HG03575 (cell line): ENCODE results near the gene ARHGEF39.
"Not testable (repeated sequence)": the region's sequence is repeated elsewhere in the genome, so short reads cannot be mapped to it uniquely, and the experiment has no call there.

Experiments used
- ATAC-seq: cut with Tn5 transposase; IDR thresholded peaks from one replicate; pipeline ENCODE4 v1.9.1; 2021; ENCODE audit not compliant: unreplicated experiment, insufficient number of reproducible peaks, low FRiP score; ENCODE audit errors: extremely low read depth

The ARHGEF39 gene

GRCh38 chr9:35637427-35637955 is 27.5 kb downstream of the ARHGEF39 start:
- not testable (repeated sequence) for ATAC-seq

- ATAC-seq, result not testable (repeated sequence)
These were observed 28.1 kb downstream of the ARHGEF39 start for GRCh38 chr9:35636877-35637246.

GRCh38 chr9:35636135-35636876 is 28.7 kb downstream of the ARHGEF39 start:
- ATAC-seq, result no peak

GRCh38 chr9:35635730-35636129 is 29.3 kb downstream of the ARHGEF39 start:
- ATAC-seq, result no peak

GRCh38 chr9:35629597-35629996 is 35.4 kb downstream of the ARHGEF39 start:
- ATAC-seq, result no peak

GRCh38 chr9:35628389-35628991 is 36.5 kb downstream of the ARHGEF39 start:
- ATAC-seq, result no peak

- no peak for ATAC-seq
These were observed 37.4 kb downstream of the ARHGEF39 start for GRCh38 chr9:35627575-35627974.

- peak; percentile 35 for ATAC-seq
These were observed 45.2 kb downstream of the ARHGEF39 start for GRCh38 chr9:35619800-35620158.

- peak; percentile 32 for ATAC-seq
These were observed 45.9 kb downstream of the ARHGEF39 start for GRCh38 chr9:35618854-35619799.

- no peak for ATAC-seq
These were observed 46.7 kb downstream of the ARHGEF39 start, which contains the start of gene CD72 for GRCh38 chr9:35618325-35618727. Gene CD72 (minus strand): TSS chr9:35618413. CDS start chr9:35618303, 110 bp downstream.

GRCh38 chr9:35617548-35617947 is 47.4 kb downstream of the ARHGEF39 start:
- no peak for ATAC-seq

GRCh38 chr9:35616681-35617459 is 48.1 kb downstream of the ARHGEF39 start:
- no peak for ATAC-seq

GRCh38 chr9:35615981-35616680 is 48.9 kb downstream of the ARHGEF39 start:
- ATAC-seq, result no peak

- ATAC-seq, result no peak
These were observed 52.2 kb downstream of the ARHGEF39 start for GRCh38 chr9:35612843-35613242.

- not testable (repeated sequence) for ATAC-seq
These were observed 52.9 kb downstream of the ARHGEF39 start for GRCh38 chr9:35612066-35612465.

GRCh38 chr9:35611230-35611797 is 53.7 kb downstream of the ARHGEF39 start:
- ATAC-seq, result no peak

- no peak for ATAC-seq
These were observed 55.2 kb downstream of the ARHGEF39 start for GRCh38 chr9:35609820-35610163.
